ENCODE measurements around the gene CCNY.

The CCNY gene

GRCh38 chr10:35565602-35566081 is 229.3 kb downstream of the CCNY start:
- no peak overlapping the region for H2AFZ ChIP-seq (ENCODE audit: low read depth)
- H3K9ac ChIP-seq, result no peak overlapping the region
- H3K36me3 ChIP-seq (ENCODE audit: insufficient read depth), result no peaks in the 10 kb centered on the region
- no peaks in the 10 kb centered on the region for H3K79me2 ChIP-seq (ENCODE audit: insufficient read depth, low read depth)
- no peak overlapping the region for H3K4me3 ChIP-seq (IDR thresholded peaks at IDR 0.05; ENCODE audit: insufficient read depth, low read depth, low read length)
- H3K4me1 ChIP-seq (ENCODE audit: low read depth, poor library complexity, severe bottlenecking), result no peaks in the 10 kb centered on the region
- H3K27me3 ChIP-seq (ENCODE audit: insufficient read depth, low read depth), result no peaks in the 10 kb centered on the region
- no peaks in the 10 kb centered on the region for H4K20me1 ChIP-seq (ENCODE audit: insufficient read depth)
- no peak overlapping the region for H3K4me2 ChIP-seq
- TF ChIP-seq CTCF (conservative IDR thresholded peaks at IDR 0.05; ENCODE audit: low read depth, low read length), result no peak
- no peak overlapping the region for H3K27ac ChIP-seq

- H3K79me2 ChIP-seq (ENCODE audit: insufficient read depth, low read depth), result no peaks in the 10 kb centered on the region
- no peaks in the 10 kb centered on the region for H3K4me1 ChIP-seq (ENCODE audit: low read depth, poor library complexity, severe bottlenecking)
- H2AFZ ChIP-seq (ENCODE audit: low read depth), result no peak overlapping the region
- no peak overlapping the region for H3K9ac ChIP-seq
- H4K20me1 ChIP-seq (ENCODE audit: insufficient read depth), result no peaks in the 10 kb centered on the region
- no peaks in the 10 kb centered on the region for H3K36me3 ChIP-seq (ENCODE audit: insufficient read depth)
- H3K27ac ChIP-seq, result no peak overlapping the region
- no peak overlapping the region for H3K4me2 ChIP-seq
- H3K27me3 ChIP-seq (ENCODE audit: insufficient read depth, low read depth), result no peaks in the 10 kb centered on the region
- no peak overlapping the region for H3K4me3 ChIP-seq (IDR thresholded peaks at IDR 0.05; ENCODE audit: insufficient read depth, low read depth, low read length)
- TF ChIP-seq CTCF (conservative IDR thresholded peaks at IDR 0.05; ENCODE audit: low read depth, low read length), result no peak
Observed at GRCh38 chr10:35567951-35568350, 231.6 kb downstream of the CCNY start.

GRCh38 chr10:35568483-35569015 is 232.2 kb downstream of the CCNY start:
- H3K4me2 ChIP-seq, result no peak overlapping the region
- H3K36me3 ChIP-seq (ENCODE audit: insufficient read depth), result no peaks in the 10 kb centered on the region
- no peaks in the 10 kb centered on the region for H3K27me3 ChIP-seq (ENCODE audit: insufficient read depth, low read depth)
- TF ChIP-seq CTCF (conservative IDR thresholded peaks at IDR 0.05; ENCODE audit: low read depth, low read length), result no peak
- H3K9ac ChIP-seq, result no peak overlapping the region
- no peaks in the 10 kb centered on the region for H4K20me1 ChIP-seq (ENCODE audit: insufficient read depth)
- no peaks in the 10 kb centered on the region for H3K79me2 ChIP-seq (ENCODE audit: insufficient read depth, low read depth)
- H2AFZ ChIP-seq (ENCODE audit: low read depth), result no peak overlapping the region
- no peak overlapping the region for H3K4me3 ChIP-seq (IDR thresholded peaks at IDR 0.05; ENCODE audit: insufficient read depth, low read depth, low read length)
- H3K4me1 ChIP-seq (ENCODE audit: low read depth, poor library complexity, severe bottlenecking), result no peaks in the 10 kb centered on the region
- H3K27ac ChIP-seq, result no peak overlapping the region

- no peaks in the 10 kb centered on the region for H3K79me2 ChIP-seq (ENCODE audit: insufficient read depth, low read depth)
- no peak overlapping the region for H3K27ac ChIP-seq
- no peaks in the 10 kb centered on the region for H3K4me1 ChIP-seq (ENCODE audit: low read depth, poor library complexity, severe bottlenecking)
- no peak overlapping the region for H3K4me3 ChIP-seq (IDR thresholded peaks at IDR 0.05; ENCODE audit: insufficient read depth, low read depth, low read length)
- H3K36me3 ChIP-seq (ENCODE audit: insufficient read depth), result no peaks in the 10 kb centered on the region
- no peaks in the 10 kb centered on the region for H3K27me3 ChIP-seq (ENCODE audit: insufficient read depth, low read depth)
- no peak overlapping the region for H3K9ac ChIP-seq
- H3K4me2 ChIP-seq, result no peak overlapping the region
- H4K20me1 ChIP-seq (ENCODE audit: insufficient read depth), result no peaks in the 10 kb centered on the region
- no peak overlapping the region for H2AFZ ChIP-seq (ENCODE audit: low read depth)
- TF ChIP-seq CTCF (conservative IDR thresholded peaks at IDR 0.05; ENCODE audit: low read depth, low read length), result no peak
Observed at GRCh38 chr10:35569111-35569707, 232.9 kb downstream of the CCNY start.

Measured in KMS-11 (cell line).